Activated T-cell treated with anti-CD3 and anti-CD28 coated beads for 48 hours (primary cell): ENCODE data around the gene RAB44.
"Not testable (repeated sequence)": the region's sequence is repeated elsewhere in the genome, so short reads cannot be mapped to it uniquely, and the experiment has no call there.

Experiments
- DNase-seq: peaks from one replicate; pipeline ENCODE4 v3.0.0-alpha.2; 2020; ENCODE audit warnings: low read depth

RAB44 gene

GRCh38 chr6:36688063-36688738, 9.4 kb upstream of the RAB44 start:
- no peak for DNase-seq

- DNase-seq: no peak
Measured at GRCh38 chr6:36688739-36689075, 8.9 kb upstream of the RAB44 start.

- no peak for DNase-seq
Measured at GRCh38 chr6:36691011-36691410, 6.6 kb upstream of the RAB44 start.

DNA sequence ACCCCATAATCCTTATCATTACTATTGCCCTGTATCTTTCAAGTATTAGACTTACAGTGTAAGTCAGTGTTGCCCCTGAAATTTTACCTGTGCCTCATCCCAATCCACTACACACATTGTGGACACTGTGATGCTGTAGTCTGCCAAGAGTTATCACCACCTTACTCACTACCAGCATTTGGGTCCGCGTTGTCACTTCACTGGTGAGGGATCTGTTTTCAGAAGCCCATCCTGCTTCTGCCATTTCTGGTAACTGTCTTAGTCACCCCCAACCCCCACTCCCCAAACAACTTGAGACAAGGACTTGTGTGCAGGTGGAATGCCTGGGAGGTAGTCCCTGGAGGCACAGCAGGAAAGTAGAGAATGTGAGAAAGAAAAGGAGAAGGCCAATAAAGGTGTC, 6.0 kb upstream of the RAB44 start:
- DNase-seq: no peak

DNA sequence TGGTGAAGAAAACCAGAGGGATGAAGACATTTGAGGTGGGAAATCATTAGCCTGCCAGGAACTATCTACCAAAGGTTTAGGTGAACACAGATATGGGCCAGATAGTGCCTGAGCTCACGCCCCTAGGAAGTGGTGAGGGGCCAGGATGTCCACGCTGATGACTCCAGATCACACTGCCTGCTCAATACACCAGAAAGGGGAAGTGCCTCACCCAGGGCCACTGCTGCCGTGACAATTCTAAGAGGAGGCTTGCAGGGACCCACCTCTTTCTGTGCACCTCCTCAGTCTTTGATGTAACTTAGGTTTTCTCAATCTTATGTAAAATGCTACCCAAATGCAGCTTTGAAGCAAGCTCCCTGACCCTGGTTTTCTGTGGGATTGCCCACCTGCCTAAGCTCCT, 5.4 kb upstream of the RAB44 start:
- no peak for DNase-seq

GRCh38 chr6:36692861-36693702, 4.5 kb upstream of the RAB44 start:
- DNase-seq: no peak

- no peak for DNase-seq
Measured at GRCh38 chr6:36694616-36695015, 3.0 kb upstream of the RAB44 start.

DNA sequence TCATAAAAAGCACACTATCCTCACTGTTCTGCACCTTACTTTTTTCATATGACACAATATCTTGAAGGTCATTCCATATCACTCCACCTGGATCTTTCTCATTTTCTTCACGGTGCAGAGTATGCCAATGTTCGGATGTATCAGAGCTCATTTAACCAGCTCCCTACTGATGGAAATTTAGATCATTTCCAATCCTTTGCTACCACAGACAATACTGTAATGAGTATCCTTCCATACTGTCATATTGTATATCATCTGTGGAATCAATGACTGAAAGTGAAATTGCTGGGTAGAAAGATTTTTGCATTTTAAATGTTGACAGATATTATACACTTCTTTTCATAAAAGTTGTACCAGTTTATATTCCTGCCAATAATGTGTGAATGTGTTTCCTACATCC, 2.2 kb upstream of the RAB44 start:
- DNase-seq: no peak

DNA sequence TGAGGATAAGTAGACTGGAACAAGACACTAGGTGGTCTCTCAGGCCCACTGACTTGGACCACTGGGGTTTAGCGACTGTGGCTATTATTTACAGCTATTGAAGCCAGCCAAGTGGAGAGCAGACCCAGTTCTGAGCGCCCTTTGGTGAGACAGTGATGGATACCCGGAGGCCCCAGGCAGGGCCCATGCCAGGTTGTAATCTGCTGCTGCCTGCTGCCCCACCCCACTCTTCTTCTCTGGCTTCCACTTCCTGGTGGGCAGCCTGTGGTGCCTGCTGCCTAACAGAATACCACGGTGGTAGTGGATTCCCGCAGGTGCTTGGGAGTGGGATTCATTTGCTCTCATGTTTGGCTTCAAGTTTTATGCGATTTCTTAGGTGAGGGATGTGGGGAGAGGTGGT, 570 bp downstream of the RAB44 start:
- DNase-seq: no peak

GRCh38 chr6:36698871-36699271, 1.2 kb downstream of the RAB44 start:
- DNase-seq: no peak

DNA sequence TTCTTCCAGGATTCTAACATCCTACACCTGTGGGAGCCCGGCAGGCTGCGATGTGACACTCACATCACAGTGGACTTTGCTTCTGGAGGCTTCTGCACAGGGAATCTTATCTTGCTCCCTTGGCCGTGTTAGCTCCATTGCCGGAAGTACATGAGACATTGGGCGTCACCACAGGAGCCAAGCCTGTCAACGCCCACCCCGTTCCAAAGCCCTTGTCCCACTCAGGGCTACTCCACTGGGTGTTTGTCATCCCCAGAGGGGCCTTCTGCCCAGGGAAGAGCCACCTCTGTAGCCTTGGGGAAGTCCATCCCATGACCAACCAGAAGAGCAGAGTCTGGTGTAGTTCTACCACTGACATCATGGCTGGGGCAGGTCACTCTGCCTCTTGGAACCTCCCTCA, 1.7 kb downstream of the RAB44 start:
- DNase-seq: no peak

DNA sequence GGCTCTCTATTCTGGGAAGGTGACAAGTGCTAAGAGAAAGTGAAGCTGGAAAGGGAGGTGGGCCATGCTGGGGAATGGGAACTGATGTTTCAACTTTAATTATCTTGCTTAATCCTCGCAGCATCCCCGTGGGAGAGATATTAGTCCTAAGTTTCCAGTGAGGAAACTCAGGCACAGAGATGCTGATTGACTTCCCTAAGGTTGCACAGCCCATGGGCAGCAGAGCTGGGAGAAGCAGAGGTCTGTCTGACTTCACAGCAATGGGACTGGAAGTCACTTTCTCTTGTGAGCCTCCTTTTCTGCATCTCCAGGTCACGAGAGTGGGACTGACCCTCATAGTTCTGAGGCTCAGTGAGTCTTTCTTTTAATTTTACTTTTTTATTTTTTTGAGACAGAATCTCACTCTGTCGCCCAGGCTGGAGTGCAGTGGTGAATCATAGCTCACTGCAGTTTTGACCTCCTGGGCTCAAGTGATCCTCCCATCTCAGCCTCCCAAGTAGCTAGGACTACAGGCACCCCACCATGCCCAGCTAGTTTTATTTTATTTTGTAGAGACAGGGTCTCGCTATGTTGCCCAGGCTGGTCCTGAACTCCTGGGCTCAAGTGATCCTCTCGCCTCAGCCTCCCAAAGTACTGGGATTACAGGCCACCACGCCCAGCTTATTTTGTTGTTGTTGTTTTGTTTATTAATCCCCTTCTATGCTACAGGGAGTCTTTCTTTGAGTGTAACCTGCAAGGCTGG, 2.6 kb downstream of the RAB44 start:
- no peak for DNase-seq

- no peak for DNase-seq
Measured at GRCh38 chr6:36700831-36701230, 3.2 kb downstream of the RAB44 start.

GRCh38 chr6:36701401-36701991, 3.9 kb downstream of the RAB44 start:
- no peak for DNase-seq

DNA sequence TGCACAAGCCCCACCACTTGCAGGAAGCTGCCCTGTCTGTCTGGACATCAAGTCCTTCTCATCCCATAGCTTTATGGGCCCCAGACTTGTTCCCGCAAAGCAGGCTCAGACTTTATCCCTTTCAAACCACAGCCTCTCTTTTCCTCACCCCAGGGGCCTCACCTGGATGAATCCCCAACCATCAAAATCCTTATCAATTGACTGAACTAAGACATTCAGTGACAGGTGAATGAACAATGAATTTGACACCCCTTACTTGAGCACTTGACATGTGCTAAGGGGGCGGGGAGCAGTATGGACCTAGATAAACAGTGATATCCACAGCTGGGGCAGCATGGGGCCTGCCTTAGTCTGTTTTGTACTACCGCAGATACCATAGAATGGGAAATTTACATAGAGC, 5.0 kb downstream of the RAB44 start:
- DNase-seq: no peak

GRCh38 chr6:36703081-36703606, 5.5 kb downstream of the RAB44 start:
- no peak for DNase-seq

DNA sequence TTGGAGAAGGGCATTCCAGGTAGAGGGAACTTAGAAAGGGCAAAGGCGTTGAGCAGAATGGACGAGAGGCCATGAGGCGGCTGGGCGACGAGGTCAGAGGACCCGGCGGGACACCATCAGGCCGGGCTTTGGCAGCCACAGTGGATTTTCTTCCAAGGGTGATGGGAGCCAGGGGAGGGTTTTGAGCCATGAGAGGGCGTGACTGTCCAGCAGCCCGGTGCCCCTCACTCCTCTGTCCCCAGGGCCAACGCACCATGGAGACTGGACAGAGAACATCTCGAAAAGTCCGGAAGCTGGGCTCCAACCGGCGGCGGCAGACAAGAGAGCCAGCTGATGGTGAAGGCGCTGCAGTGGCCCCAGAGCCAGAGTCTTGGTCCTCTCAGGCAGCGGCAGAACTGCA, 6.4 kb downstream of the RAB44 start:
- no peak for DNase-seq

GRCh38 chr6:36704961-36705577, 7.4 kb downstream of the RAB44 start:
- not testable (repeated sequence) for DNase-seq

- no peak for DNase-seq
Measured at GRCh38 chr6:36706339-36706738, 8.7 kb downstream of the RAB44 start.

- no peak for DNase-seq
Measured at GRCh38 chr6:36712816-36713215, 15.2 kb downstream of the RAB44 start.

- no peak for DNase-seq
Measured at GRCh38 chr6:36713846-36714245, 16.2 kb downstream of the RAB44 start.

GRCh38 chr6:36714511-36714910, 16.9 kb downstream of the RAB44 start:
- no peak for DNase-seq
